ENCODE measurements around the gene FEN1. TPM values are rescaled to one million over a fixed set of nuclear protein-coding genes. Genes with fewer than 3 reads are reported as not detected.

Gene FEN1
- total and polyA plus RNA-seq, 2 of the 13 experiments (the other 11 are each of a cell fraction or from before 2014, with no cell fraction given): 12.4 to 102 TPM

DNA sequence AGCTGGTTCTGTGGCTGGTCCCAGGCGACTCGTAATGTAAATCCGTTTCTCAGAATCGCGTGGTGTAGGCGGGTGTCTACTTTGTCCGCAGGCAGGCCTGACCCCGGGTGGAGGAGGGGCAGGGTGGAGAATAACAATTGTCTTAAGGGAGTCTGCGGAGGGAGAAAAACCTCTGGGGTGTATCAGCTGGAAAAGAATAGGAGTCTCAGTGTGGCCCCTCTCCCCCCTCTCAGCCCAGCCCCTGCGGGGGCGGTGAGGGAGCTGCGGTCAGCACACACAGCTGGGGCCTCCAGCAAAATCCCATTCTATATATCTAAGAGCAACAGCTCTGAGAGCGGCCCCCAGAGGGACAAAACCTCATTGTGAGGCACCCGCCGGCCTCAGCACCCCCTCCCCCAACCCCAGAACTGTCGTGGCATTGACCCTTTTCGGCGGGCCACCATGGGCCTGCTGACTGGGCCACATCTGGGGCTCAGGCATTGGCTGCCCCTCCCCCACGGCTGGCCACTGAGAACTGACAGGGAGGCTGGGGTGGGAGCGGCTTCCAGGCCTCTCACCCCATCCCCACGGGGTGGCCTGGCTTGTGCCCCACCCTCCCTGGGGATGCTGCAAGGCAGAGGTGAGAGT lies 43.0 kb upstream of the FEN1 start (continued):
- TF ChIP-seq, protein P1, sequence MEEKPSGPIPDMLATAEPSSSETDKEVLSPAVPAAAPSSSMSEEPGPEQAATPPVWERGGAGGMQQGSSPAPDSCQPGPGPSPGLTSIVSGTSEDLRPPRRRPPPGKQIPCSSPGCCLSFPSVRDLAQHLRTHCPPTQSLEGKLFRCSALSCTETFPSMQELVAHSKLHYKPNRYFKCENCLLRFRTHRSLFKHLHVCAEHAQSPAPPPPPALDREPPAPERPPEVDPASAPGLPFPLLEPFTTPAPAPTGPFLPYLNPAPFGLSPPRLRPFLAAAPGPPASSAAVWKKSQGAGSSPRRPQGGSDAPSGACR (CRISPR knock-in tag; IDR thresholded peaks at IDR 0.05): no peak
- TF ChIP-seq, protein P2, sequence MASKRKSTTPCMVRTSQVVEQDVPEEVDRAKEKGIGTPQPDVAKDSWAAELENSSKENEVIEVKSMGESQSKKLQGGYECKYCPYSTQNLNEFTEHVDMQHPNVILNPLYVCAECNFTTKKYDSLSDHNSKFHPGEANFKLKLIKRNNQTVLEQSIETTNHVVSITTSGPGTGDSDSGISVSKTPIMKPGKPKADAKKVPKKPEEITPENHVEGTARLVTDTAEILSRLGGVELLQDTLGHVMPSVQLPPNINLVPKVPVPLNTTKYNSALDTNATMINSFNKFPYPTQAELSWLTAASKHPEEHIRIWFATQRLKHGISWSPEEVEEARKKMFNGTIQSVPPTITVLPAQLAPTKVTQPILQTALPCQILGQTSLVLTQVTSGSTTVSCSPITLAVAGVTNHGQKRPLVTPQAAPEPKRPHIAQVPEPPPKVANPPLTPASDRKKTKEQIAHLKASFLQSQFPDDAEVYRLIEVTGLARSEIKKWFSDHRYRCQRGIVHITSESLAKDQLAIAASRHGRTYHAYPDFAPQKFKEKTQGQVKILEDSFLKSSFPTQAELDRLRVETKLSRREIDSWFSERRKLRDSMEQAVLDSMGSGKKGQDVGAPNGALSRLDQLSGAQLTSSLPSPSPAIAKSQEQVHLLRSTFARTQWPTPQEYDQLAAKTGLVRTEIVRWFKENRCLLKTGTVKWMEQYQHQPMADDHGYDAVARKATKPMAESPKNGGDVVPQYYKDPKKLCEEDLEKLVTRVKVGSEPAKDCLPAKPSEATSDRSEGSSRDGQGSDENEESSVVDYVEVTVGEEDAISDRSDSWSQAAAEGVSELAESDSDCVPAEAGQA (IDR thresholded peaks at IDR 0.05; ENCODE audit: low read depth): no peak
- TF ChIP-seq, protein P2 (CRISPR knock-in tag; IDR thresholded peaks at IDR 0.05; ENCODE audit: borderline replicate concordance): no peak
- TF ChIP-seq ZNF501 (CRISPR knock-in tag; IDR thresholded peaks at IDR 0.05) (no peak), JARID2 (CRISPR knock-in tag; IDR thresholded peaks at IDR 0.05; ENCODE audit: insufficient replicate concordance) (no peak), CEBPB (IDR thresholded peaks at IDR 0.05; ENCODE audit: borderline replicate concordance, low read depth, low read length) (no peak), AGO2 (optimal IDR thresholded peaks at IDR 0.05; ENCODE audit: low read depth, low read length) (peak; percentile 58), GTF3A (CRISPR knock-in tag; conservative IDR thresholded peaks at IDR 0.05) (no peak), ZNF354B (CRISPR knock-in tag; IDR thresholded peaks at IDR 0.05) (no peak), ISX (CRISPR knock-in tag; conservative IDR thresholded peaks at IDR 0.05) (no peak), KLF13 (CRISPR knock-in tag; IDR thresholded peaks at IDR 0.05) (0 out of 2 replicates have a peak, but pooled peaks have one; percentile 49), ETV5 (CRISPR knock-in tag; IDR thresholded peaks at IDR 0.05; ENCODE audit: borderline replicate concordance) (no peak), DMAP1 (CRISPR knock-in tag; IDR thresholded peaks at IDR 0.05) (peak; percentile 27; the same call in 1 of the 2 replicates)
- TF ChIP-seq, protein P3, sequence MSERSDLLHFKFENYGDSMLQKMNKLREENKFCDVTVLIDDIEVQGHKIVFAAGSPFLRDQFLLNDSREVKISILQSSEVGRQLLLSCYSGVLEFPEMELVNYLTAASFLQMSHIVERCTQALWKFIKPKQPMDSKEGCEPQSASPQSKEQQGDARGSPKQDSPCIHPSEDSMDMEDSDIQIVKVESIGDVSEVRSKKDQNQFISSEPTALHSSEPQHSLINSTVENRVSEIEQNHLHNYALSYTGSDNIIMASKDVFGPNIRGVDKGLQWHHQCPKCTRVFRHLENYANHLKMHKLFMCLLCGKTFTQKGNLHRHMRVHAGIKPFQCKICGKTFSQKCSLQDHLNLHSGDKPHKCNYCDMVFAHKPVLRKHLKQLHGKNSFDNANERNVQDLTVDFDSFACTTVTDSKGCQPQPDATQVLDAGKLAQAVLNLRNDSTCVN (CRISPR knock-in tag; IDR thresholded peaks at IDR 0.05; ENCODE audit: borderline replicate concordance): no peak
- TF ChIP-seq, protein P4, sequence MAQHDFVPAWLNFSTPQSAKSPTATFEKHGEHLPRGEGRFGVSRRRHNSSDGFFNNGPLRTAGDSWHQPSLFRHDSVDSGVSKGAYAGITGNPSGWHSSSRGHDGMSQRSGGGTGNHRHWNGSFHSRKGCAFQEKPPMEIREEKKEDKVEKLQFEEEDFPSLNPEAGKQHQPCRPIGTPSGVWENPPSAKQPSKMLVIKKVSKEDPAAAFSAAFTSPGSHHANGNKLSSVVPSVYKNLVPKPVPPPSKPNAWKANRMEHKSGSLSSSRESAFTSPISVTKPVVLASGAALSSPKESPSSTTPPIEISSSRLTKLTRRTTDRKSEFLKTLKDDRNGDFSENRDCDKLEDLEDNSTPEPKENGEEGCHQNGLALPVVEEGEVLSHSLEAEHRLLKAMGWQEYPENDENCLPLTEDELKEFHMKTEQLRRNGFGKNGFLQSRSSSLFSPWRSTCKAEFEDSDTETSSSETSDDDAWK (CRISPR knock-in tag; IDR thresholded peaks at IDR 0.05): no peak
- TF ChIP-seq, protein P5, sequence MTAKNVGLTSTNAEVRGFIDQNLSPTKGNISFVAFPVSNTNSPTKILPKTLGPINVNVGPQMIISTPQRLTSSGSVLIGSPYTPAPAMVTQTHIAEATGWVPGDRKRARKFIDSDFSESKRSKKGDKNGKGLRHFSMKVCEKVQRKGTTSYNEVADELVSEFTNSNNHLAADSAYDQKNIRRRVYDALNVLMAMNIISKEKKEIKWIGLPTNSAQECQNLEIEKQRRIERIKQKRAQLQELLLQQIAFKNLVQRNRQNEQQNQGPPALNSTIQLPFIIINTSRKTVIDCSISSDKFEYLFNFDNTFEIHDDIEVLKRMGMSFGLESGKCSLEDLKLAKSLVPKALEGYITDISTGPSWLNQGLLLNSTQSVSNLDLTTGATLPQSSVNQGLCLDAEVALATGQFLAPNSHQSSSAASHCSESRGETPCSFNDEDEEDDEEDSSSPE (CRISPR knock-in tag; IDR thresholded peaks at IDR 0.05): no peak
- TF ChIP-seq, protein P6, sequence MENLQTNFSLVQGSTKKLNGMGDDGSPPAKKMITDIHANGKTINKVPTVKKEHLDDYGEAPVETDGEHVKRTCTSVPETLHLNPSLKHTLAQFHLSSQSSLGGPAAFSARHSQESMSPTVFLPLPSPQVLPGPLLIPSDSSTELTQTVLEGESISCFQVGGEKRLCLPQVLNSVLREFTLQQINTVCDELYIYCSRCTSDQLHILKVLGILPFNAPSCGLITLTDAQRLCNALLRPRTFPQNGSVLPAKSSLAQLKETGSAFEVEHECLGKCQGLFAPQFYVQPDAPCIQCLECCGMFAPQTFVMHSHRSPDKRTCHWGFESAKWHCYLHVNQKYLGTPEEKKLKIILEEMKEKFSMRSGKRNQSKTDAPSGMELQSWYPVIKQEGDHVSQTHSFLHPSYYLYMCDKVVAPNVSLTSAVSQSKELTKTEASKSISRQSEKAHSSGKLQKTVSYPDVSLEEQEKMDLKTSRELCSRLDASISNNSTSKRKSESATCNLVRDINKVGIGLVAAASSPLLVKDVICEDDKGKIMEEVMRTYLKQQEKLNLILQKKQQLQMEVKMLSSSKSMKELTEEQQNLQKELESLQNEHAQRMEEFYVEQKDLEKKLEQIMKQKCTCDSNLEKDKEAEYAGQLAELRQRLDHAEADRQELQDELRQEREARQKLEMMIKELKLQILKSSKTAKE (CRISPR knock-in tag; IDR thresholded peaks at IDR 0.05; ENCODE audit: borderline replicate concordance): no peak
